ENCODE measurements around the gene KRT83.

KRT83 gene

DNA sequence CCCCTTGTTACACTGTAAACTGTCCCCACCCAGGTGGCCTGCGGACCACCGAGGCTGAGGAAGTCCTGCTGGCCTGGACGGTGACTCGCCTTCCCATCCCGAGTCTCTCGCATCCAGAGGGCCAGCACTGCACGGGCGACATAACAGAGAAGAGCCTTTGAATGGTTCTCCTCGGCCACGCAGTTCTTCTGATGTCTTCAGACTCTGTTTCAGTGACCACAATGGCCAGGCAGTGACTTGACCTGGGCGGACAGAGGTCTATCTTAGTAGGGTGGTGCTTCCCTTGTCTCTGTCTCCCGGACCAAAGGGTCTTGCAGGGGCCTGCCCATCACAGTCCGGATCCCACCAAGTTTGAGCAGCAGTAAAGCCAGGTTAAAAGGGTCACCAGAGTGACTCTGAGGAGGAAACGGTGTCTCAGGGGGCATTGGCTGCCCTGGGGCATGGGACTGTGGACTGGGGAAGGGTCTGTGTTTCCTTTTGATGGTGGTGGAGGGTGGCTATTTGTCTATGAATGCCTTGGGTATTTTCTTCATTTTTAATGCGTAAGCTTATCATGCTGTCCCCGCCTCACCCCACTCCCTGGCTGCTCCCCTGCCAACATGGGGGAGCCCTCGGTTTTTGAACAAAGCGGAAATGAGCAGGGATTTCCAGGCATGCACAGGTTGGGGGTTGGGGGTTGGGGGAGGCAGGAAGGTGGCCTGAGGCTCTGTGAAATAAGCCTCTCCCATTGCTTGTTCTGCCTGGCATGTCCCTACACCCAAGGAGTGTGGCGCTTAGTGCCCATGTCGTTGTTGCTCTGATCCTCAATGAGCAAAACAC lies 35.8 kb upstream of the KRT83 start:
- no peaks in the 10 kb centered on the region for H3K36me3 ChIP-seq (ENCODE audit: control insufficient read depth, insufficient read depth, low read length)
- H2BK5ac ChIP-seq (ENCODE audit: low read length), result no peak overlapping the region
- no peak overlapping the region for H3K4me2 ChIP-seq (ENCODE audit: low read length)
- H2BK120ac ChIP-seq (ENCODE audit: low read depth, low read length), result no peak overlapping the region
- WGBS (ENCODE audit: extremely low coverage, insufficient coverage, low lambda C conversion rate), result no CpG with 5 or more reads among the region's 20 CpGs
- H3K4me1 ChIP-seq (ENCODE audit: control insufficient read depth, low read depth, low read length), result no peaks in the 10 kb centered on the region
- no peak overlapping the region for H3K56ac ChIP-seq (ENCODE audit: low read length)
- H3K4me3 ChIP-seq (ENCODE audit: low read length), result no peak overlapping the region
- H3K18ac ChIP-seq (ENCODE audit: low read length), result no peak overlapping the region
- H3K27ac ChIP-seq (ENCODE audit: low read depth, low read length), result no peak overlapping the region
- no peaks in the 10 kb centered on the region for H3K79me1 ChIP-seq (ENCODE audit: low read length)
- H3K9ac ChIP-seq (ENCODE audit: low read length), result no peak overlapping the region
- H3K4ac ChIP-seq (ENCODE audit: low read depth, low read length), result no peak overlapping the region
- no peak overlapping the region for H4K8ac ChIP-seq (ENCODE audit: low read depth, low read length)
- H2AK5ac ChIP-seq (ENCODE audit: low read length), result no peak overlapping the region
- no peaks in the 10 kb centered on the region for H3K27me3 ChIP-seq (ENCODE audit: insufficient read depth, low read length, poor library complexity)
- H4K5ac ChIP-seq (ENCODE audit: low read length), result no peak overlapping the region
- no peaks in the 10 kb centered on the region for H3K79me2 ChIP-seq (ENCODE audit: control insufficient read depth, insufficient read depth, low read length)
- no peak for DNase-seq
- H2BK15ac ChIP-seq (replicated peaks; ENCODE audit: low read depth), result no peak overlapping the region
- no peak overlapping the region for H3K23ac ChIP-seq (ENCODE audit: low read length)

- H4K5ac ChIP-seq (ENCODE audit: low read length), result no peak overlapping the region
- H2BK15ac ChIP-seq (replicated peaks; ENCODE audit: low read depth), result no peak overlapping the region
- H3K18ac ChIP-seq (ENCODE audit: low read length), result no peak overlapping the region
- no peak overlapping the region for H3K4ac ChIP-seq (ENCODE audit: low read depth, low read length)
- no peaks in the 10 kb centered on the region for H3K36me3 ChIP-seq (ENCODE audit: control insufficient read depth, insufficient read depth, low read length)
- H2AK5ac ChIP-seq (ENCODE audit: low read length), result no peak overlapping the region
- H2BK5ac ChIP-seq (ENCODE audit: low read length), result no peak overlapping the region
- no CpG with 5 or more reads among the region's 56 CpGs for WGBS (ENCODE audit: extremely low coverage, insufficient coverage, low lambda C conversion rate)
- H3K4me3 ChIP-seq (ENCODE audit: low read length), result no peak overlapping the region
- H3K27me3 ChIP-seq (ENCODE audit: insufficient read depth, low read length, poor library complexity), result no peaks in the 10 kb centered on the region
- H3K4me2 ChIP-seq (ENCODE audit: low read length), result no peak overlapping the region
- H3K9ac ChIP-seq (ENCODE audit: low read length), result no peak overlapping the region
- DNase-seq, result no peak
- H2BK120ac ChIP-seq (ENCODE audit: low read depth, low read length), result no peak overlapping the region
- H3K23ac ChIP-seq (ENCODE audit: low read length), result no peak overlapping the region
- H3K27ac ChIP-seq (ENCODE audit: low read depth, low read length), result no peak overlapping the region
- no peaks in the 10 kb centered on the region for H3K79me1 ChIP-seq (ENCODE audit: low read length)
- H3K56ac ChIP-seq (ENCODE audit: low read length), result no peak overlapping the region
- no peak overlapping the region for H4K8ac ChIP-seq (ENCODE audit: low read depth, low read length)
- no peaks in the 10 kb centered on the region for H3K4me1 ChIP-seq (ENCODE audit: control insufficient read depth, low read depth, low read length)
- no peaks in the 10 kb centered on the region for H3K79me2 ChIP-seq (ENCODE audit: control insufficient read depth, insufficient read depth, low read length)
Observed at GRCh38 chr12:52356031-52356761, 35.0 kb upstream of the KRT83 start.

DNA sequence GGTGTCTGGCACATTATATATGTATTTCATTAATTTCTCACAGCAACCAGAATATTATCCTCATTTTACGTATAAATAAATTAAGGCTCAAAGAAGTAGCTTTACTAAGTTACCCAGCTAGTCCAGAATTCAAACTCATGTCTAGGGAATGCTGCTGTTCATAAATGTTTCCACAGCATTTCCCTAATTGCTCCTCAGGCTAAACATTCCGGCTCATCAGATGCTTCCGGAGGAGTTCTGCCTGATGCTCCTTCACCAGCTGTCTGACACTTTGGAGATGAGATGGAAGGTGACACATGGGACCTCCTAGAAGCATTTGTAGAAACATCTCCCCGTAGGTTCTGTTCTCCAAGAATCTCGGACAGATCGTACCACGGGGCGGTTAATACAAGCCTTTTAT lies 34.0 kb upstream of the KRT83 start:
- H3K36me3 ChIP-seq (ENCODE audit: control insufficient read depth, insufficient read depth, low read length), result no peaks in the 10 kb centered on the region
- no peak overlapping the region for H3K4me3 ChIP-seq (ENCODE audit: low read length)
- DNase-seq, result no peak
- H3K9ac ChIP-seq (ENCODE audit: low read length), result no peak overlapping the region
- H3K4ac ChIP-seq (ENCODE audit: low read depth, low read length), result no peak overlapping the region
- no peaks in the 10 kb centered on the region for H3K79me1 ChIP-seq (ENCODE audit: low read length)
- H3K4me2 ChIP-seq (ENCODE audit: low read length), result no peak overlapping the region
- no peak overlapping the region for H4K5ac ChIP-seq (ENCODE audit: low read length)
- H3K18ac ChIP-seq (ENCODE audit: low read length), result no peak overlapping the region
- no peak overlapping the region for H3K56ac ChIP-seq (ENCODE audit: low read length)
- H2BK5ac ChIP-seq (ENCODE audit: low read length), result no peak overlapping the region
- WGBS (ENCODE audit: extremely low coverage, insufficient coverage, low lambda C conversion rate), result no CpG with 5 or more reads among the region's 8 CpGs
- H3K79me2 ChIP-seq (ENCODE audit: control insufficient read depth, insufficient read depth, low read length), result no peaks in the 10 kb centered on the region
- no peak overlapping the region for H3K27ac ChIP-seq (ENCODE audit: low read depth, low read length)
- H2BK120ac ChIP-seq (ENCODE audit: low read depth, low read length), result no peak overlapping the region
- H3K27me3 ChIP-seq (ENCODE audit: insufficient read depth, low read length, poor library complexity), result no peaks in the 10 kb centered on the region
- H2BK15ac ChIP-seq (replicated peaks; ENCODE audit: low read depth), result no peak overlapping the region
- no peak overlapping the region for H4K8ac ChIP-seq (ENCODE audit: low read depth, low read length)
- no peak overlapping the region for H3K23ac ChIP-seq (ENCODE audit: low read length)
- no peaks in the 10 kb centered on the region for H3K4me1 ChIP-seq (ENCODE audit: control insufficient read depth, low read depth, low read length)
- H2AK5ac ChIP-seq (ENCODE audit: low read length), result no peak overlapping the region

DNA sequence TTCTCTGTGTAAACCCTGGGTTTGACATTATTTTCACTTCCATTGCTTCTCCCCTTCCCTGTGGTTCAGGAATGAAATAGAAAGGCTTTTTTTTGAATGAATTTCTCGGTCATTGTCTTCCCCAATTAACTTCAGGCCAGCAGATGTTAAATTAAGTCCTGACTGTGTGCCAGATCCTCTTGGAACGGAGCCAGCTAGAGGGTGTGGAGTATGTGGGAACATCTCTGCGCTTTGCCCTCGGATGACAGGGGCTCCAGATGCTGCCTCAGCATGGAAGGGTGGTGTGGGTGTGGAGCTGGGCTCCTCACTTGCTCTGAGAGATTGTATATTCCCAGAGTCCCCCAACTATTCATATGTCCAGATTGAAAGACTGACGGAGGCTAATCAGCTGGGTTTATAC lies 33.0 kb upstream of the KRT83 start:
- H3K4me1 ChIP-seq (ENCODE audit: control insufficient read depth, low read depth, low read length), result no peaks in the 10 kb centered on the region
- no peak overlapping the region for H2BK120ac ChIP-seq (ENCODE audit: low read depth, low read length)
- no peak overlapping the region for H3K4me2 ChIP-seq (ENCODE audit: low read length)
- H3K23ac ChIP-seq (ENCODE audit: low read length), result no peak overlapping the region
- H2AK5ac ChIP-seq (ENCODE audit: low read length), result no peak overlapping the region
- H3K27me3 ChIP-seq (ENCODE audit: insufficient read depth, low read length, poor library complexity), result no peaks in the 10 kb centered on the region
- no peak overlapping the region for H2BK5ac ChIP-seq (ENCODE audit: low read length)
- H3K9ac ChIP-seq (ENCODE audit: low read length), result no peak overlapping the region
- no peak overlapping the region for H4K8ac ChIP-seq (ENCODE audit: low read depth, low read length)
- no peak overlapping the region for H3K18ac ChIP-seq (ENCODE audit: low read length)
- H4K5ac ChIP-seq (ENCODE audit: low read length), result no peak overlapping the region
- WGBS (ENCODE audit: extremely low coverage, insufficient coverage, low lambda C conversion rate), result no CpG with 5 or more reads among the region's 5 CpGs
- DNase-seq, result no peak
- no peak overlapping the region for H3K56ac ChIP-seq (ENCODE audit: low read length)
- no peaks in the 10 kb centered on the region for H3K36me3 ChIP-seq (ENCODE audit: control insufficient read depth, insufficient read depth, low read length)
- H3K4ac ChIP-seq (ENCODE audit: low read depth, low read length), result no peak overlapping the region
- no peak overlapping the region for H2BK15ac ChIP-seq (replicated peaks; ENCODE audit: low read depth)
- H3K79me2 ChIP-seq (ENCODE audit: control insufficient read depth, insufficient read depth, low read length), result no peaks in the 10 kb centered on the region
- H3K79me1 ChIP-seq (ENCODE audit: low read length), result no peaks in the 10 kb centered on the region
- no peak overlapping the region for H3K27ac ChIP-seq (ENCODE audit: low read depth, low read length)
- no peak overlapping the region for H3K4me3 ChIP-seq (ENCODE audit: low read length)

DNA sequence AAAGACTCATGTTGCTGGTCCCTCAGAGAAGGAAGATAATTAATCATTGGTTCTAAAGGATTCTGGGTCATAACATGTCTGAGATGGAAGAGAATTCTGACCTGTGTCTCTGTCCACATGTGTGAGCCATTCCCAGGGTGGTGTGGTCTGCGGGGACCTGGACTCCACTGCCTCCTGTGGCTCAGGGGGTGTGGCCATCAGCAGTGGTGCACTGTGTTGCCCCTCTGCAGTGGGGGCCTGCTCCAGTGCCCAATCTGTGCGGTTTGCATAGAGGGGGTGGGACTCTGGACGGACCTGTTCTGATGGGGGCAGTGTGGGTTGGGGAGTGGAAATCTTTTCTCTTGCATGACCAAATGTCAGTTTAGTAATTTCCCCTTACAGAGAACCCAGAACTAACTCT lies 32.6 kb upstream of the KRT83 start:
- Histone ChIP-seq H3K4me1 (ENCODE audit: control insufficient read depth, low read depth, low read length) (no peaks in the 10 kb centered on the region), H3K79me2 (ENCODE audit: control insufficient read depth, insufficient read depth, low read length) (no peaks in the 10 kb centered on the region), H3K56ac (ENCODE audit: low read length) (no peak overlapping the region), H3K4me2 (ENCODE audit: low read length) (no peak overlapping the region), H2BK120ac (ENCODE audit: low read depth, low read length) (no peak overlapping the region), H4K8ac (ENCODE audit: low read depth, low read length) (no peak overlapping the region), H2BK15ac (replicated peaks; ENCODE audit: low read depth) (no peak overlapping the region), H3K79me1 (ENCODE audit: low read length) (no peaks in the 10 kb centered on the region), H2AK5ac (ENCODE audit: low read length) (no peak overlapping the region), H3K4me3 (ENCODE audit: low read length) (no peak overlapping the region), H3K23ac (ENCODE audit: low read length) (no peak overlapping the region), H3K9ac (ENCODE audit: low read length) (no peak overlapping the region), H3K36me3 (ENCODE audit: control insufficient read depth, insufficient read depth, low read length) (no peaks in the 10 kb centered on the region), H3K27ac (ENCODE audit: low read depth, low read length) (no peak overlapping the region), H2BK5ac (ENCODE audit: low read length) (no peak overlapping the region), H4K5ac (ENCODE audit: low read length) (no peak overlapping the region), H3K27me3 (ENCODE audit: insufficient read depth, low read length, poor library complexity) (no peaks in the 10 kb centered on the region), H3K4ac (ENCODE audit: low read depth, low read length) (no peak overlapping the region), H3K18ac (ENCODE audit: low read length) (no peak overlapping the region)
- no peak for DNase-seq
- no CpG with 5 or more reads among the region's 3 CpGs for WGBS (ENCODE audit: extremely low coverage, insufficient coverage, low lambda C conversion rate)
